CD4-positive, alpha-beta T cell treated with Interleukin-6 at 100 ng/mL for 8 hours (primary cell): ENCODE measurements around the gene GALNTL6.

Source experiments
- DNase-seq: peaks from one replicate; pipeline ENCODE4 v3.0.0-alpha.2; 2020; ENCODE audit warnings: mixed read lengths, low spot score

Gene GALNTL6

DNA sequence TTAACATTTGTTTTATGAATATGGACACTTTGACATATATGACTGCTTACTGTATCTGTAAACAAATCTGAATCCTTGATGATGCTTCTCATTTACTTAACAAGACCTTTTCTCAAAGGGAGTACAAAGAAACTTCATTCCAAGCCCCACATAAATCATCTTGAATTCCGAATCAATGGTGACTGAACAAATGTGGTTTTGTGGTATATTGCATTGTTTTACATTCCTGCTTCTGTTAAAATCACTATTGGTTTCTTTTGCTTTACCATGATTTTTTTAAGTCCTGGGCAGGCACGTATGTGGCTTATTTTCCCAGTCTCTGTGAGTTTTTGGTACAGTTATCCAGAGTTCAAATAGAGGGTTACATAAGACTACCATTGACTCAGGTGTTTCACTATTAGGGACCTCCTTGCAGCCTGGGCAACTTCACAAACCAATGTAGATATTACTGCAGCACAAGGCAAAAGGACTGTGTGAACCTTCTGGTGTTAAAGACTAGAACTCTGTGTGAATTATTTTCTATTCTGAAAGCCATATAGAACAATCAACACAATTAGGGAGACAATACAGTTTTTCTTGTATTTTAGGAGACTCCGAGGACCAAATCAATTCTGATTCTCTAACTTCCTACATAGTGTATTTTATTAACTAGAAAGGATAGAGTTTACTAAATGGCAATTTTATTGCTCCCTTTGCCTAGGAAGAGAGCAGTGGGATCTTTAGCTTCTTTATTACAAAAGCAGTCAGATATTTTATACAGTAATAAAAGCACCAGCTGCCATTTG is 196.4 kb downstream of the GALNTL6 start:
- no peak for DNase-seq

DNA sequence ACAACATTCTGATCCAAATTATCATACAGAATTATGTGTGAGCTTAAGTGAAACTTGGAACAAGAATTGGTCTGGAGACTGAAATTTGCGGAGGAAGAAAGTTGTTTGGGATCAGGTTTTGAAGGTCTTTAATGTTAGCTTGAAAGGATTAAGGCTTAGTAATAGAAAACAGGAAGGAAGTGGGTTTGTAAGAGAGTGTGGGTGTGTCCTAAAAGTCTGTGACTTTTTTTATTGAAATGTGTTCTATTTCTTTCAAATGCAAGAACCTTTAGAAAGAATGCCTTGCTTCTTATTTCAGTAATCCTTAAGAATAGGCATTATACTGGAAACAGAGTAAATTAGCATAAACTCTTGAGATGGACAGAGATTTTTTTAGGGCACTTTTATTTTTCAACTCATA is 198.0 kb downstream of the GALNTL6 start:
- no peak for DNase-seq

- DNase-seq: no peak
These were observed 205.2 kb downstream of the GALNTL6 start for GRCh38 chr4:172018358-172018757.

GRCh38 chr4:172035562-172035961 is 222.4 kb downstream of the GALNTL6 start:
- DNase-seq: no peak

DNA sequence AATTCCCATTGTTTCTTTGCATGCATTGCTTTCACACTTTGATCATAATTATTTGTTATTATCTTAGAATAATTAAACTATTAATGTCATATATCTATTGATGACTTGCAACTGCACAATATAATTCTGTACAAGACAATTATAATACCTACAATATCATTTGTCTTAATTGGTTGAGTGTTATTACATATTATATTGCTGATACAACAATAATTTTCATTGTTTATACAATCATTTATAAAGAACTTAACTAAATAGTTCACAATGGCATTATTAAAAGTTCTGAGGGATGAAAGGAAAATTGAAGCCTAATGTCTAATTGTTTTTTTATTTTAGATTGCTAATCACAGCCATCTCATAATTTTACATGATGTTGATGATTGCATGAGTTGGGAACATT is 227.6 kb downstream of the GALNTL6 start:
- no peak for DNase-seq

DNA sequence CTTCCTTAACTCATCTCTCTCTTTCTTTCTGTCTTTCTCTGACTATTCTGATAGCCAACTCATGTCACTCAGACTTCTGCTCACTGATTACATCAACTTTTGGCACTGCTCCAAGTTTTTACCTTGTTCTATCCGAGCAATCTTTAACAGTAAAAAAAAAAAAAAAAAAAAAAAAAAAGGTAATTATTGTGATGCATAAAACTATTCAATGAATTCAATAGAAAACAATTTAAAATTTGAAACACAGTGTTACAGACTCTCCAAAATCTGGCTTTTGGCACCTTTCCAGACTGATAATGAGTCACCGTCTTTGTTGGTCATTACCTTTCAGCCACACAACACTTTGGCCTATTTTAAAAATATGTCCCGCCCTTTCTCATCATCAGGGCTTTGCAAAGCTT is 229.5 kb downstream of the GALNTL6 start:
- no peak for DNase-seq

GRCh38 chr4:172045981-172046380 is 232.8 kb downstream of the GALNTL6 start:
- no peak for DNase-seq

GRCh38 chr4:172048666-172049065 is 235.5 kb downstream of the GALNTL6 start:
- no peak for DNase-seq

DNA sequence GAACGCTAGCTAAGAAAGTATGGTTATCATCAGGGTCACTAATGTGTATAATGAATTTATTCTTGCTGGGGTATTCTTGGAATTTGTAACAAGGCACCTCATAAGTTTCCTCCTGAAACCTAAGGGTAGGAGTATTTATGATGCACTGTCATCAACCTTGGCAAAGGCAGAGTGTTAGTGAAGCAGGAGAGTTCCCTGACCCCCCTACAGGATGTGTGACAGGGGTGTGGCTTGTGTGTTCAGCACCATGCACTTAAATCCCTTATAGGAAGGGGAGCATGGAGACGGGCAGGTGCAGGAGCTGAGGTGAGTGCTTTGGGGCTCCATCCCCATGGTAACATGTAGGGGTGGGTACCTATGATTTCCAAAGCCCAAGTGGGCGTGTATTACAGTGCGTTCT is 237.7 kb downstream of the GALNTL6 start:
- no peak for DNase-seq

DNA sequence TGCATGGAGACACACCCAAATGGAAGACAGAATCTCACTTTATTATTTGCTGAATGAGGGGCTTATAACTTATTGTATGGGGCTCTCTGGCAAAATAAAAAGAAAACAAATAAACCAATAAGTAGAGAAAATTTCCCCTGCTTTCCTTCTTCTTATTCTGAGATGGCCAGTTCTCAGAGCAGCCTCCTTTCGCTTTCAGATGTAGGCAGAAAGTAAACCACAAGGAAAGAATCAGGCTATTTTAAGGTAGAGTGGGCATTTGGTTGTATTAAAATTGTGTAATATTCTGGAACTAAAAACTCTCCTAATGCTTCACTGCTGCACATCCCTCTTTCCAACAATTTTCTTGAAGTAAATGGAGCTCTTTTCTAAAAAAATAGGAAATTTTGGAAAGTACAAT is 241.8 kb downstream of the GALNTL6 start:
- DNase-seq: no peak

DNA sequence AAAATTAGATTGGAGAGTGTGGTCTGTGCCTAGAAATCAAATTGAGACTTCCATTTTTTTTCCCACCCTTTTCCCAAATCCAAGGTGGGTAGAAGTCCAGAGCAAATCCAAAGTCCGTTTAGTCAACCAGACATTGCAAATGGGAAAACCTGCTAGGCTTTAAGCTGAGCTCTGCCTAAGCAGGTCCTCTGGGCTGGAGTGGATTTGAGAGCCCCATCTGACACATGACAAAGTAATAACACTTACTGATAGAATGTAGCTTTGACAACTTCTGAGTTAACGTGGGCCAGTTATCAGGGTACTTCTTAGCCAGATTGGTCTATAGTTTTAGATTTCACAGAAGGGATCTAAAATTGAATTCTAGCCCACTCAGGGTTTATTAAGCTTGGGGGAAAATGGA is 242.3 kb downstream of the GALNTL6 start:
- DNase-seq: no peak

- DNase-seq: no peak
These were observed 248.0 kb downstream of the GALNTL6 start for GRCh38 chr4:172061204-172061603.

GRCh38 chr4:172068506-172068905 is 255.3 kb downstream of the GALNTL6 start:
- DNase-seq: no peak

DNA sequence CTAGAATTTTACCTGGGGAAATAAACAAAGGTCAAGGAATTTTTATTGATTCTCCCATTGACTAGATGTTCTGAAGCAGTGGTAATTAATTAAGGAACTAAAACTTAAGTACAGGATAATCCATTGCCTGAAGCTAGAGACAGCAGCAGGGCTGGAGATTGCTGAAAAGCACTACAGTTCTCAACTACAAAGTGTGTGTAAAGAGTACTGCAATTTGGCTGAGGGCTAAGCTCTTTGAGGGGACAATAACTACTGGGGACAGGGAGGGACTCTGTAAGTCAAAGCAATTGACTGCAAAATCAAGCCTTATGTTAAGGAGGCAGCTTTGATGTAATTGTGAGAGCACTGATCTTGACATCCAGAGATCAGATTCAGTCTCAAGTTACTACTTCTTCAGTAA is 260.4 kb downstream of the GALNTL6 start:
- no peak for DNase-seq

DNA sequence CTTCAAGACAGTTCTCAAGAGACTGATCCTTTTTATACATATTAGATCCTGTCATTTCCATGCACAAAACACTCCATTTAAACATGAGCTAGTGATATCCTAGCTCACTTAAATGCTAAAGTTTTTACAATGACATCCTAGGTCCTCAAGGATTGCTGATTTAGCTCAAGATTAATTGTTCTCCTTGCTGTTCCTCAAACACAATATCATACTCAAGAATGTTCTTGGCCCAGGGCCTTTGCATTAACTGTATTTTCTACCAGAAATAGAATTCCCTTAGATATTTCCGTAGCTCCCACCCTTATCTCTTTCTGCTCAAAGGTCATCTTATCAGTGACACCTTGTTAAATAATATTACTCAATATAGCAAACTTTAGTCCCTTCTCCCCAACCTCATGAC is 270.1 kb downstream of the GALNTL6 start:
- DNase-seq: no peak

DNA sequence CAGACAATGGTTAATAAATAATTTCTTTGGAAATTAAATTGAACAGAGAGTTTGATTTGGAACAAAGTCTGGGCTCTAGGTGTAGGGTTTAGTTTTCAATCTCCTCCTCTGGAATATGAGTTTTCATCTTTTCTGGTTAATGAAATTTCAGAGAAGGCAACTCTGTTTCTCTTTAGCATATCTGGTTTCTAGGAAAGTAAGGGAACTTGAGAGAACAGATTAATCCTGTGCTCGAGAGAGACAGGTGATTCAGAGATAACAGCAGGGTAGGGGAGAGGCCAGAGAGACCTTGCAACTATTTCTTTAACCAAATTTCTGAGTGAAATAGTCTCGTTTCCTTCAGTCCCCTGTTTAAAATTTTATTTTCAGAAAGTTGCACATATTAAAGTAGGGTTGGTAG is 275.4 kb downstream of the GALNTL6 start:
- DNase-seq: no peak

DNA sequence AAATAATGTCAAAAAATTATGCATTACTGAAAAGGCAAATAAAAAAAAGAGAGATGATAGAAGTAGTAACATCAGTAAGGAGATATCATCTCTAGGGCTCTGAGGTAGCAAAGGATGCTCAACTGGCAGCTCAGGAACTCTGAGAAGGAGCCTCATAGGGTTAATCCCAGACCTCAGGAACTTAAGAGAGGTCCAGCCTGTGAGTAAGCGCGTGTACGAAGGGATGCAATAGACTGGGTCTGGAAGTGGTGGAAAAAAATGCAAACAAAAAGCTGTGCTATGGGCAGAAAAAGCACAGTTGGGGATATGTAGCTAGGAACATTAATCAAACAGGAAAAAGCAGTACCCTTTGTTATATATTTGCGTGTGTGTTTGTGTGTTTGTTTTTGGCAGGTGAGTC is 282.0 kb downstream of the GALNTL6 start:
- no peak for DNase-seq

DNA sequence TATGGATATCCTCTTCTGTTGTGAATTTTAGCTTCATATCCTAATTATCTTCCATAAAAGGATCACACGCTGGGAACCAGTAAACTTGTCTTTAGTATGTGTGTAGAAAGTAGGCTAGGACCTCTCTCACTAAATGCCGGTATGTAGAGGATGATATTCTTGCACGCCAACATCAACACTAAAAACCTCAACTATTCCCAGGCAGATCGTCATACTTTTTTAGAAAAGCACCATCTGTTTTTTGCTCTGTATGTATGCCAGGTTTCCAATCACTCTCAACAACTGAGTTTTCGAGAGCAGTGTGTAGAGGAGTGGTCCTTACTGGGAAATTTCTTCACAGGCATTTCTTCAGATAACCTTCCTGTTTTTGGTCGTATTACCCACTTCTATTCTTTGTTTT is 283.6 kb downstream of the GALNTL6 start:
- no peak for DNase-seq

DNA sequence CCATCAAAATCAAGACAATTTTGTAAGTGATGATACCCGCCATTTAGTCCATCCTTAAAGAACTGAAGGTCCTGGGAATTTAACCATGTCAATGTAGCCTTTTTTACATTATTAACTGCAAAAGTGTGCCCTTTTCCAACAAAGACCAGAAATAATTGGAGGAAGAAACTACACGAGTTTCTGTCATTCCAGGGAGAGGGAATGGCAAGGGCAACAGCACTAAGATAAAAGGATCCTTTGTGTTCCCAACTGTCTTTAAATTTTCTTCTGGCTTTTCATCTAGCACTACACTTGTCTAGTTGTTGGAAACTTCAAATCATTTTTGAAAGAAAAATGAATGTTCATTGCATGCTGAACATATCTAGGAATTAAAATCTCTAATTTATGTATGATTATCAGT is 286.2 kb downstream of the GALNTL6 start:
- DNase-seq: no peak

DNA sequence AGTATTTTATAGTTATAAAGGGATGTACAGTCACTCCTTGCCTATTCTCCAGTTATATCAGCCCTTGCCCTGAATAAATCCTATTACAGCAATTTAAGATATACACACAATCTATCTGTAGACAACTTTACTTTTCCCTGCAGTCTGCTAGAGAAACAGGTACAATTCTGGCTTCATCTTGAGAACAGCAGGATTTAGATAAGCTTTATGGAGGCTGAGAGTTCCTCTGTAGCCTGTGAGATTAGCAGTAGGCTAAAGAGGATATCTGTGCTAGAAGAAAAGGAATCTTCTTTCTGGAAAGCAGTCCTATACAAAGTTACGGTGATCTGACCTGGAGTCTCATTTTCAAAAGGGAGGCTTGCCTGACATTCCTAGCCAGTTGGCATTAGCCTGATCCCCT is 290.3 kb downstream of the GALNTL6 start:
- DNase-seq: no peak

DNA sequence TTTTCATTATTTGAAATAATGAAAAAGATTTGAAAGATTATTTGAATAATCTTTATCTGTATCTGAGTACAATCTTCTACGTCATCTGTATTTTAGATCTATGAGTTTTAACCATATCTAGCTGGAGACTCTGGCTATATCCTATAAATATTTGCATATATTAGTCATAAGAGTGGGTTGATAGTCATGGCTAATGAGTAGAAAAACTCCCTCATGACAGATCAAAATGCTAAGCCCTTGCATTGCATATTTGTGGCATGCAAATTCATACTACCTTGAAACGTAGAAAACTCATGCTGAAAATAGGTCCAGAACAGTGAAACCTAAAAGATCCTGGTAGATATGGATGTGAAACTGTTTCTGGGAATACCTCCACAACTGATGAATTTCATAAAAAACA is 291.3 kb downstream of the GALNTL6 start:
- DNase-seq: no peak

DNA sequence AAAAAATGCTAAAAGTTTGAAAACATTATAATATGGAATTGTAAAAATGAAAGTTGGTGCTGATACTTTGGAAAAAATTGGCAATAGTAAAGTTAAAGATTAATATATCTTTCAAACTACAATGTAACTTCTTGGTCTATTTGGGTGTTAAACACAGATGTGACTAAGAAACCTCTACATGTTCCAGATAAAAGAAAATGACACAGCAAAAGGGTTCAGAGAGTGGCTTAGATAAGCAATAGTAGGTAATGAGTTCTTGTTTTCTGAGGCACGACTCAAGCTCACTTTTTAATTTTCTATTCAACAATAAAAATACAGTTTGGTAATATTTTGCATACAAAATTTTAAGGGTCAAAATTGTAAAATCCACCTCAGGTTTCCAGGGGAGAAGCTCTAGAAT is 292.7 kb downstream of the GALNTL6 start:
- DNase-seq: no peak

- no peak for DNase-seq
These were observed 296.3 kb downstream of the GALNTL6 start for GRCh38 chr4:172109466-172109865.

- no peak for DNase-seq
These were observed 311.6 kb downstream of the GALNTL6 start for GRCh38 chr4:172124656-172125308.
